Measurements from ENCODE around the gene MTERF4. TPM values are rescaled to one million over a fixed set of nuclear protein-coding genes. Genes with fewer than 3 reads are reported as not detected.

Gene MTERF4
- total and polyA plus RNA-seq, 2 of the 4 experiments (the other 2 are of a cell fraction): 26.6 to 33.3 TPM

DNA sequence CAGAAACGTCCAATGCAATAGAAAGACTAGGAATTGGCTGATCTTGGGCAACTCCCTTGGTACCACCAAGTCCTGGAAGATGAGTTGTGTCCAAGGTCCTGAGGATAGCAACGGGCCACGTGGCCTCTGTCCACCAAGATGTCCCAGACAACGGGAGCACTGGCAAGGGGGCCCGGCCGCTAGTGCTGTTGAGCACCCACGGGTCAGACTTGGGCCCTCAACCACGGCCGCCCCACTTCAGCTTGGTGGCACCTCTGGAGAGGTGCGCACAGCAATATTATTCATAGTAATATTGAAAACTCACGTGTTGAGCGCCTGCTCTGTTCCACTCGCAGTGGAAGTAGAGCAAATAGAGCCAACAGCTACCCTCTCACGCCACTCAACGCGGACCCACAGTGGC, 28.2 kb upstream of the MTERF4 start:
- no peak overlapping the region for H3K14ac ChIP-seq (replicated peaks; ENCODE audit: low read depth, low read length)
- H2AK5ac ChIP-seq (ENCODE audit: low read depth, low read length): no peak overlapping the region
- intact Hi-C loops (cut with micrococcal nuclease) (no loop called here), in situ Hi-C loops (cut with MboI; ENCODE audit: low sequenced_read_pairs) (no loop called here), dilution Hi-C loops (cut with HindIII; ENCODE audit: low sequenced_read_pairs, unreplicated experiment) (no loop called here)
- no peak for DNase-seq
- H3K18ac ChIP-seq (ENCODE audit: low read depth, low read length): no peak overlapping the region
- H4K91ac ChIP-seq (ENCODE audit: insufficient read depth, low read depth, low read length): no peak overlapping the region
- no peak overlapping the region for H3K27ac ChIP-seq (ENCODE audit: insufficient read depth, low read length)
- no peak overlapping the region for H2AFZ ChIP-seq (replicated peaks; ENCODE audit: low read length, poor library complexity)
- no peak overlapping the region for H2AK9ac ChIP-seq (replicated peaks; ENCODE audit: low read depth, low read length, poor library complexity)
- H3K79me1 ChIP-seq (ENCODE audit: low read depth in 1 of 2, low read length in 2 of 2): no peaks in the 10 kb centered on the region
- WGBS, 2 experiments (ENCODE audit: extremely low coverage in 2 of 2, insufficient read length in 1 of 2): 100% methylated on average over 5 of the region's 16 CpGs; no CpG with 5 or more reads in 1 of the 2 experiments
- H3K9me1 ChIP-seq (ENCODE audit: insufficient read depth, low read length): peaks cover 3% of the 10 kb centered on the region
- ATAC-seq (ENCODE audit: low read depth): no peak
- no peak overlapping the region for H4K8ac ChIP-seq (ENCODE audit: low read depth in 2 of 2, low read length in 2 of 2)
- H3K36me3 ChIP-seq (ENCODE audit: control insufficient read depth, insufficient read depth, low read length): peaks cover 4% of the 10 kb centered on the region; the same call in 1 of the 2 replicates
- no peak overlapping the region for H4K5ac ChIP-seq (ENCODE audit: low read depth, low read length)
- no peak overlapping the region for H3K9ac ChIP-seq (ENCODE audit: low read depth, low read length)
- H3K23ac ChIP-seq (ENCODE audit: low read depth, low read length): no peak overlapping the region
- no peaks in the 10 kb centered on the region for H3K4me1 ChIP-seq (ENCODE audit: control insufficient read depth, insufficient read depth, low read length)
- no peak overlapping the region for H3K4ac ChIP-seq (ENCODE audit: low read depth, low read length)
- CTCF ChIA-PET: no interaction called here
- H2BK20ac ChIP-seq (ENCODE audit: low read depth, low read length): no peak overlapping the region
- H3K4me3 ChIP-seq (ENCODE audit: insufficient read depth, low read depth, low read length): no peak overlapping the region
- no peak overlapping the region for H3K56ac ChIP-seq (ENCODE audit: extremely low read depth, insufficient read depth, low read length)
- no peak overlapping the region for H3K4me2 ChIP-seq (ENCODE audit: low read depth, low read length)
- no peaks in the 10 kb centered on the region for H3K9me3 ChIP-seq (ENCODE audit: control insufficient read depth, insufficient read depth, low read length)
- H2BK15ac ChIP-seq (ENCODE audit: low read depth, low read length): no peak overlapping the region
- no peak overlapping the region for H2BK120ac ChIP-seq (ENCODE audit: low read depth, low read length)
- no peaks in the 10 kb centered on the region for H4K20me1 ChIP-seq (ENCODE audit: insufficient read depth, low read length)
- no peaks in the 10 kb centered on the region for H3K27me3 ChIP-seq (ENCODE audit: control insufficient read depth, insufficient read depth, low read length)
- no TSS peak for BruUV-seq (replicated peaks)
- POLR2A ChIA-PET (ENCODE audit: unreplicated experiment): no interaction called here
- no peak for TF ChIP-seq RFX5 (IDR thresholded peaks at IDR 0.05; ENCODE audit: low read depth, low read length)
- TF ChIP-seq, protein P1, sequence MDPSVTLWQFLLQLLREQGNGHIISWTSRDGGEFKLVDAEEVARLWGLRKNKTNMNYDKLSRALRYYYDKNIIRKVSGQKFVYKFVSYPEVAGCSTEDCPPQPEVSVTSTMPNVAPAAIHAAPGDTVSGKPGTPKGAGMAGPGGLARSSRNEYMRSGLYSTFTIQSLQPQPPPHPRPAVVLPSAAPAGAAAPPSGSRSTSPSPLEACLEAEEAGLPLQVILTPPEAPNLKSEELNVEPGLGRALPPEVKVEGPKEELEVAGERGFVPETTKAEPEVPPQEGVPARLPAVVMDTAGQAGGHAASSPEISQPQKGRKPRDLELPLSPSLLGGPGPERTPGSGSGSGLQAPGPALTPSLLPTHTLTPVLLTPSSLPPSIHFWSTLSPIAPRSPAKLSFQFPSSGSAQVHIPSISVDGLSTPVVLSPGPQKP (IDR thresholded peaks at IDR 0.05; ENCODE audit: borderline replicate concordance, low read depth, low read length): no peak
- TF ChIP-seq CHD1 (IDR thresholded peaks at IDR 0.05; ENCODE audit: low read depth, low read length): no peak
- no peak for TF ChIP-seq NFE2L2 (IDR thresholded peaks at IDR 0.05; ENCODE audit: low read depth, low read length)
- TF ChIP-seq POLR2A (IDR thresholded peaks at IDR 0.05; ENCODE audit: low read depth, low read length): no peak
- no peak for TF ChIP-seq RCOR1 (IDR thresholded peaks at IDR 0.05; ENCODE audit: insufficient replicate concordance, low read length)
- no peak for TF ChIP-seq MAFK (IDR thresholded peaks at IDR 0.05; ENCODE audit: low read depth, low read length)
- no peak for TF ChIP-seq MXI1 (IDR thresholded peaks at IDR 0.05; ENCODE audit: borderline replicate concordance, low read depth, low read length)
- TF ChIP-seq SMC3 (IDR thresholded peaks at IDR 0.05; ENCODE audit: low read depth, low read length): no peak
- no peak for TF ChIP-seq CEBPB (IDR thresholded peaks at IDR 0.05; ENCODE audit: low read depth, low read length)
- TF ChIP-seq BHLHE40 (IDR thresholded peaks at IDR 0.05; ENCODE audit: low read depth, low read length): no peak
- no peak for TF ChIP-seq RAD21 (IDR thresholded peaks at IDR 0.05; ENCODE audit: low read length)
- TF ChIP-seq, protein P2, sequence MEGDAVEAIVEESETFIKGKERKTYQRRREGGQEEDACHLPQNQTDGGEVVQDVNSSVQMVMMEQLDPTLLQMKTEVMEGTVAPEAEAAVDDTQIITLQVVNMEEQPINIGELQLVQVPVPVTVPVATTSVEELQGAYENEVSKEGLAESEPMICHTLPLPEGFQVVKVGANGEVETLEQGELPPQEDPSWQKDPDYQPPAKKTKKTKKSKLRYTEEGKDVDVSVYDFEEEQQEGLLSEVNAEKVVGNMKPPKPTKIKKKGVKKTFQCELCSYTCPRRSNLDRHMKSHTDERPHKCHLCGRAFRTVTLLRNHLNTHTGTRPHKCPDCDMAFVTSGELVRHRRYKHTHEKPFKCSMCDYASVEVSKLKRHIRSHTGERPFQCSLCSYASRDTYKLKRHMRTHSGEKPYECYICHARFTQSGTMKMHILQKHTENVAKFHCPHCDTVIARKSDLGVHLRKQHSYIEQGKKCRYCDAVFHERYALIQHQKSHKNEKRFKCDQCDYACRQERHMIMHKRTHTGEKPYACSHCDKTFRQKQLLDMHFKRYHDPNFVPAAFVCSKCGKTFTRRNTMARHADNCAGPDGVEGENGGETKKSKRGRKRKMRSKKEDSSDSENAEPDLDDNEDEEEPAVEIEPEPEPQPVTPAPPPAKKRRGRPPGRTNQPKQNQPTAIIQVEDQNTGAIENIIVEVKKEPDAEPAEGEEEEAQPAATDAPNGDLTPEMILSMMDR (conservative IDR thresholded peaks at IDR 0.05; ENCODE audit: low read depth, low read length): no peak
- TF ChIP-seq, protein P3, sequence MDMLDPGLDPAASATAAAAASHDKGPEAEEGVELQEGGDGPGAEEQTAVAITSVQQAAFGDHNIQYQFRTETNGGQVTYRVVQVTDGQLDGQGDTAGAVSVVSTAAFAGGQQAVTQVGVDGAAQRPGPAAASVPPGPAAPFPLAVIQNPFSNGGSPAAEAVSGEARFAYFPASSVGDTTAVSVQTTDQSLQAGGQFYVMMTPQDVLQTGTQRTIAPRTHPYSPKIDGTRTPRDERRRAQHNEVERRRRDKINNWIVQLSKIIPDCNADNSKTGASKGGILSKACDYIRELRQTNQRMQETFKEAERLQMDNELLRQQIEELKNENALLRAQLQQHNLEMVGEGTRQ (IDR thresholded peaks at IDR 0.05; ENCODE audit: low read depth, low read length): no peak
- H2BK5ac ChIP-seq (ENCODE audit: low read depth, low read length, poor library complexity, severe bottlenecking): no peak overlapping the region

Measured in IMR-90 (cell line).